Measurements from ENCODE around the gene LAS1L. TPM values are rescaled to one million over a fixed set of nuclear protein-coding genes. Genes with fewer than 3 reads are reported as not detected.
"Not testable (repeated sequence)": the region's sequence is repeated elsewhere in the genome, so short reads cannot be mapped to it uniquely, and the experiment has no call there.

The LAS1L gene
- total and polyA plus RNA-seq, 2 donors (not counting 1 experiment from before 2014, with no cell fraction given): 23.4 to 46.7 TPM

- POLR2A ChIA-PET; H3K27ac ChIP-seq (ENCODE audit: low read length in 2 of 2); CTCF ChIA-PET: not testable (repeated sequence)
Measured at GRCh38 chrX:65518980-65519379, 15.6 kb downstream of the LAS1L start.

GRCh38 chrX:65517923-65518322, 16.7 kb downstream of the LAS1L start:
- Histone ChIP-seq H3K9me3 (ENCODE audit: control extremely low read depth in 1 of 3, control insufficient read depth in 2 of 3, insufficient read depth in 1 of 3, low read length in 2 of 3) (no peaks in the 10 kb centered on the region), H3K4me3 (ENCODE audit: control extremely low read depth in 1 of 5, extremely low read depth in 1 of 5, insufficient read depth in 1 of 5, low read depth in 2 of 5, low read length in 4 of 5) (no peak overlapping the region), H4K20me1 (ENCODE audit: control insufficient read depth, insufficient read depth, low read length, poor library complexity, severe bottlenecking) (no peaks in the 10 kb centered on the region), H3K4me1 (ENCODE audit: control insufficient read depth in 2 of 2, insufficient read depth in 2 of 2, low read length in 2 of 2) (no peaks in the 10 kb centered on the region), H3K79me2 (ENCODE audit: control insufficient read depth, insufficient read depth, low read length) (no peaks in the 10 kb centered on the region), H3K36me3 (replicated peaks in 1 of 2; ENCODE audit: control extremely low read depth in 1 of 2, control insufficient read depth in 1 of 2, extremely low read depth in 1 of 2, insufficient read depth in 2 of 2, low read length in 1 of 2) (peaks cover 0 to 43% of the 10 kb centered on the region in 2 experiments), H3K27ac (ENCODE audit: low read length in 2 of 2) (no peak overlapping the region), H3K4me2 (replicated peaks; ENCODE audit: low read depth, low read length, poor library complexity, severe bottlenecking) (no peak overlapping the region), H3K9ac (ENCODE audit: low read length) (no peak overlapping the region), H2AFZ (ENCODE audit: insufficient read depth, low read depth, low read length, poor library complexity, severe bottlenecking) (no peak overlapping the region), H3K27me3 (replicated peaks in 1 of 4; ENCODE audit: control extremely low read depth in 1 of 4, control insufficient read depth in 3 of 4, insufficient read depth in 4 of 4, low read length in 3 of 4) (no peaks in the 10 kb centered on the region)
- no peak for DNase-seq
- WGBS (ENCODE audit: insufficient coverage): 100% methylated on average over 1 of the region's 3 CpGs
- Mint-ChIP-seq H3K27ac (no peak overlapping the region), H3K4me3 (no peak overlapping the region), H3K9me3 (ENCODE audit: insufficient read depth) (no peaks in the 10 kb centered on the region), H3K27me3 (no peaks in the 10 kb centered on the region), H3K4me1 (no peaks in the 10 kb centered on the region)
- TF ChIP-seq, protein P1, sequence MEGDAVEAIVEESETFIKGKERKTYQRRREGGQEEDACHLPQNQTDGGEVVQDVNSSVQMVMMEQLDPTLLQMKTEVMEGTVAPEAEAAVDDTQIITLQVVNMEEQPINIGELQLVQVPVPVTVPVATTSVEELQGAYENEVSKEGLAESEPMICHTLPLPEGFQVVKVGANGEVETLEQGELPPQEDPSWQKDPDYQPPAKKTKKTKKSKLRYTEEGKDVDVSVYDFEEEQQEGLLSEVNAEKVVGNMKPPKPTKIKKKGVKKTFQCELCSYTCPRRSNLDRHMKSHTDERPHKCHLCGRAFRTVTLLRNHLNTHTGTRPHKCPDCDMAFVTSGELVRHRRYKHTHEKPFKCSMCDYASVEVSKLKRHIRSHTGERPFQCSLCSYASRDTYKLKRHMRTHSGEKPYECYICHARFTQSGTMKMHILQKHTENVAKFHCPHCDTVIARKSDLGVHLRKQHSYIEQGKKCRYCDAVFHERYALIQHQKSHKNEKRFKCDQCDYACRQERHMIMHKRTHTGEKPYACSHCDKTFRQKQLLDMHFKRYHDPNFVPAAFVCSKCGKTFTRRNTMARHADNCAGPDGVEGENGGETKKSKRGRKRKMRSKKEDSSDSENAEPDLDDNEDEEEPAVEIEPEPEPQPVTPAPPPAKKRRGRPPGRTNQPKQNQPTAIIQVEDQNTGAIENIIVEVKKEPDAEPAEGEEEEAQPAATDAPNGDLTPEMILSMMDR (IDR thresholded peaks at IDR 0.05): no peak
- no peak for TF ChIP-seq EZH2 (IDR thresholded peaks at IDR 0.05; ENCODE audit: borderline replicate concordance, insufficient read depth, low read depth, low read length, poor library complexity, severe bottlenecking)
- no peak for ATAC-seq (ENCODE audit: low read depth)
- intact Hi-C loops (cut with micrococcal nuclease): no loop called here
- CTCF ChIA-PET: interaction anchor here (2.0 kb wide), 1 partner anchor 11 kb away, joined by 5 read pairs; no protein-coding TSS in a partner anchor
- POLR2A ChIA-PET: no interaction called here

More at GRCh38 chrX:65518980-65519379, 15.6 kb downstream of the LAS1L start:
- H4K20me1 ChIP-seq (ENCODE audit: control insufficient read depth, insufficient read depth, low read length, poor library complexity, severe bottlenecking); ATAC-seq (ENCODE audit: low read depth); H3K4me1 Mint-ChIP-seq; H3K9ac ChIP-seq (ENCODE audit: low read length); H3K4me2 ChIP-seq (replicated peaks; ENCODE audit: low read depth, low read length, poor library complexity, severe bottlenecking); H3K4me1 ChIP-seq (ENCODE audit: control insufficient read depth in 2 of 2, insufficient read depth in 2 of 2, low read length in 2 of 2); H3K9me3 ChIP-seq (ENCODE audit: control extremely low read depth in 1 of 3, control insufficient read depth in 2 of 3, insufficient read depth in 1 of 3, low read length in 2 of 3); H3K79me2 ChIP-seq (ENCODE audit: control insufficient read depth, insufficient read depth, low read length); H3K4me3 Mint-ChIP-seq; H3K4me3 ChIP-seq (ENCODE audit: control extremely low read depth in 1 of 5, extremely low read depth in 1 of 5, insufficient read depth in 1 of 5, low read depth in 2 of 5, low read length in 4 of 5); H3K27me3 Mint-ChIP-seq; intact Hi-C loops (cut with micrococcal nuclease); H3K27me3 ChIP-seq (replicated peaks in 1 of 4; ENCODE audit: control extremely low read depth in 1 of 4, control insufficient read depth in 3 of 4, insufficient read depth in 4 of 4, low read length in 3 of 4); DNase-seq; H2AFZ ChIP-seq (ENCODE audit: insufficient read depth, low read depth, low read length, poor library complexity, severe bottlenecking); H3K27ac Mint-ChIP-seq; H3K9me3 Mint-ChIP-seq (ENCODE audit: insufficient read depth): not testable (repeated sequence)
- WGBS (ENCODE audit: insufficient coverage): 100% methylated on average over 1 of the region's 9 CpGs
- H3K36me3 ChIP-seq (replicated peaks in 1 of 2; ENCODE audit: control extremely low read depth in 1 of 2, control insufficient read depth in 1 of 2, extremely low read depth in 1 of 2, insufficient read depth in 2 of 2, low read length in 1 of 2): peaks cover 0 to 52% of the 10 kb centered on the region in 2 experiments

Measured in B cell (primary cell).